Measurements from ENCODE around the gene SLC17A7. TPM values are rescaled to one million over a fixed set of nuclear protein-coding genes. Genes with fewer than 3 reads are reported as not detected.
A peak's percentile ranks its signal among the peaks of the same experiment; 100 is the strongest.

The SLC17A7 gene
- total and polyA plus RNA-seq, 9 of the 15 experiments (the other 6 are each of a cell fraction or from before 2014, with no cell fraction given): 1.1 to 15.7 (median 2.4) TPM

GRCh38 chr19:49488863-49489537 is 47.7 kb upstream of the SLC17A7 start (continued):
- TF ChIP-seq CHD7 (IDR thresholded peaks at IDR 0.05; ENCODE audit: low read depth, low read length) (no peak), STAT6 (CRISPR knock-in tag; IDR thresholded peaks at IDR 0.05) (0 out of 2 replicates have a peak, but pooled peaks have one; percentile 78), ZBTB49 (CRISPR knock-in tag; IDR thresholded peaks at IDR 0.05; ENCODE audit: borderline replicate concordance) (no peak), ZBTB43 (CRISPR knock-in tag; IDR thresholded peaks at IDR 0.05) (no peak), ESRRA (IDR thresholded peaks at IDR 0.05; ENCODE audit: borderline replicate concordance, low read depth) (no peak), MYBL2 (IDR thresholded peaks at IDR 0.05; ENCODE audit: low read depth) (no peak), MYBL2 (CRISPR knock-in tag; IDR thresholded peaks at IDR 0.05; ENCODE audit: borderline replicate concordance) (no peak), NR2C1 (IDR thresholded peaks at IDR 0.05) (no peak), NR2C1 (tag; IDR thresholded peaks at IDR 0.05) (no peak)
